RWPE1 (cell line): ENCODE results near the gene PTPN14.
A peak's percentile ranks its signal among the peaks of the same experiment; 100 is the strongest.

ENCODE experiments used
- CTCF ChIA-PET: fragments of 350-600 bp; sonication (Branson Sonifier 250); formaldehyde crosslinking; extraction: SDS; loops from one replicate; lab custom pipeline; 2021; lab: Yijun Ruan, JAX
- POLR2A ChIA-PET: fragments of 400-600 bp; formaldehyde crosslinking; extraction: SDS; loops from one replicate; lab custom pipeline; 2020; ENCODE audit warnings: antibody characterized with exemption; ENCODE audit not compliant: low non-redundant PET; lab: Yijun Ruan, JAX
- DNase-seq: peaks from one replicate; pipeline ENCODE4 v3.0.0; 2012; ENCODE audit warnings: low spot score
- H3K27ac ChIP-seq: fragments of 450-650 bp; 2 replicates; pipeline ENCODE4 v1.5.1; 2017
- CTCF ChIP-seq: fragments of 450-650 bp; conservative IDR thresholded peaks from 2 replicates; pipeline ENCODE4 v1.5.1; 2017; ENCODE audit warnings: low read depth, mild to moderate bottlenecking

Gene PTPN14

GRCh38 chr1:214586621-214587020 is 35.2 kb upstream of the PTPN14 start:
- no peak overlapping the region for H3K27ac ChIP-seq
- no peak for DNase-seq
- POLR2A ChIA-PET = no interaction called here
- CTCF ChIA-PET = interaction anchor here (0.7 to 1.5 kb wide), 2 partner anchors 255 to 718 kb away, joined by 4 to 5 read pairs; no protein-coding TSS in a partner anchor
- no peak for TF ChIP-seq CTCF

DNA sequence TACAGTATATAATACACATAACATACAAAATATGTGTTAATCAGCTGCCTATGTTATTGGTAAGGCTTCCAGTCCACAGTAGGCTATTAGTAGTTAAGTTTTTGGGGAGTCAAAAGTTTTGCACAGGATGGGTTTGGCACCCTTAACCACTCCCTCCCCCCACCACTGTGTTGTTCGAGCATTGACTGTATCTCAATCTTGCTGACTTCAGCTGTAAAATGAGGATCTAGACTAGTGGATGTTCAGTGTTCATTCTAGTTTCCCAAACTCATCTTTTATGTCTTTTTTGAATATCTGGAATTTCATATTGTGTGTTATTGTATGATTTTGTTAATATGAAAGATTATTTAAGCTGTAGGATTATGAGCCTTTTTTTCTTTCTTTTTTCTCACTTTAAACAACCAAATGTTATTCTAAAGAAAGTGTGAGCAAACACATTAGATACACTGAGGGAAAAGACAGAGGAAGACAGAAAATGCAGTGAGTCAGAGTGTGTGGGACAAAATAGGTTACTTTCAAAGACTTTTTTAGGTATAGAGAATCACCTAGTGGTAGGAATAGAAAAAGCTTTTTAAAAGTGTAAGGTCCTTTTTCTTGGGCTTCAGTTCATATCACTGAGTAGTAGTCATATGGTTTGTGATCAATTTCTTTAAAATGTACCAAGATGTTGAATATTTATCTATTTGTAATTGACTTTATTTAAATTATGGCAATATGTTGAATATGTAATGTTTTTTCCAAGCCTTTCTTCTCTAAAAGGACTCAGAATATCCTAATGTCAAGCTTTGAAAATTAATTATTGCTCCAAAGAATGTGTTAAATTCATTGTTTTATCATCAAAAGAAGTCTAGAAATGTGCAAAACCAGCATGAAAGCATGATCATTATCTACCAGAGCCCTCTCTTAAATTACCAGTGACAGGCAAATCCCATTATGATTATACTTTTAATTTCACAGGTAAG is 33.7 kb upstream of the PTPN14 start:
- H3K27ac ChIP-seq = peak overlapping the region; percentile 71
- ChIA-PET POLR2A (interaction anchor here (0.5 to 1.0 kb wide), 2 partner anchors 34 to 60 kb away, joined by 3 to 6 read pairs; partner anchors contain the start of gene PTPN14), CTCF (interaction anchor here (0.5 to 4.5 kb wide), 20 partner anchors 11 to 354 kb away, joined by 3 to 31 read pairs (median 3); no protein-coding TSS in a partner anchor)
- peak; percentile 54 for DNase-seq
- peak; percentile 96 for TF ChIP-seq CTCF

- no peak for TF ChIP-seq CTCF
- ChIA-PET CTCF (interaction anchor here (1.1 to 4.5 kb wide), 4 partner anchors 10 to 353 kb away, joined by 3 to 31 read pairs (median 4); no protein-coding TSS in a partner anchor), POLR2A (interaction anchor here (0.5 to 1.0 kb wide), 3 partner anchors 33 to 62 kb away, joined by 3 to 6 read pairs (median 4); partner anchors contain the start of gene PTPN14)
- no peak for DNase-seq
- H3K27ac ChIP-seq = peak overlapping the region; percentile 71
Observed at GRCh38 chr1:214583824-214584554, 32.6 kb upstream of the PTPN14 start.

- ChIA-PET CTCF (interaction anchor here (4.5 kb wide), 1 partner anchor 250 kb away, joined by 31 read pairs; no protein-coding TSS in a partner anchor), POLR2A (interaction anchor here (0.6 kb wide), 1 partner anchor 61 kb away, joined by 4 read pairs; no protein-coding TSS in a partner anchor)
- no peak for TF ChIP-seq CTCF
- H3K27ac ChIP-seq = no peak overlapping the region
- DNase-seq = no peak
Observed at GRCh38 chr1:214583113-214583512, 31.7 kb upstream of the PTPN14 start.

- no peak for DNase-seq
- ChIA-PET CTCF (interaction anchor here (0.6 to 4.5 kb wide), 2 partner anchors 18 to 249 kb away, joined by 5 to 31 read pairs; no protein-coding TSS in a partner anchor), POLR2A (no interaction called here)
Observed at GRCh38 chr1:214582289-214582891, 31.0 kb upstream of the PTPN14 start.

More at GRCh38 chr1:214582289-214582891, 31.0 kb upstream of the PTPN14 start:
- peak overlapping the region; percentile 90 for H3K27ac ChIP-seq
- no peak for TF ChIP-seq CTCF
